Muscle layer of duodenum (tissue), 2 donors: ENCODE results near the gene MED9.

ENCODE experiments used
- H3K27ac ChIP-seq: one replicate; pipeline ENCODE4 v1.7.0; 2013; ENCODE audit warnings: mild to moderate bottlenecking, low read length
- H3K27me3 ChIP-seq: one replicate; pipeline ENCODE4 v1.7.0; 2013; ENCODE audit warnings: low read depth, mild to moderate bottlenecking, control low read depth, low read length
- H3K36me3 ChIP-seq, 2 donors: one replicate each; pipeline ENCODE4 v1.7.0; 2013; ENCODE audit warnings: low read length in 2 of 2, control low read depth in 1 of 2, mild to moderate bottlenecking in 1 of 2; ENCODE audit not compliant: insufficient read depth in 2 of 2, control insufficient read depth in 1 of 2
- H3K4me1 ChIP-seq, 2 donors: one replicate each; pipeline ENCODE4 v1.7.0; 2013; ENCODE audit warnings: low read length in 2 of 2, mild to moderate bottlenecking in 2 of 2, control low read depth in 1 of 2, moderate library complexity in 1 of 2; ENCODE audit not compliant: insufficient read depth in 2 of 2, control insufficient read depth in 1 of 2
- H3K4me3 ChIP-seq, 2 donors: one replicate each; pipeline ENCODE4 v1.7.0; 2013; ENCODE audit warnings: low read length in 2 of 2, low read depth in 1 of 2, mild to moderate bottlenecking in 1 of 2
- H3K9me3 ChIP-seq, 2 donors: one replicate each; pipeline ENCODE4 v1.7.0; 2013; ENCODE audit warnings: low read length in 2 of 2, control low read depth in 1 of 2, mild to moderate bottlenecking in 1 of 2; ENCODE audit not compliant: control insufficient read depth in 1 of 2
- donor health status: healthy.

The MED9 gene

DNA sequence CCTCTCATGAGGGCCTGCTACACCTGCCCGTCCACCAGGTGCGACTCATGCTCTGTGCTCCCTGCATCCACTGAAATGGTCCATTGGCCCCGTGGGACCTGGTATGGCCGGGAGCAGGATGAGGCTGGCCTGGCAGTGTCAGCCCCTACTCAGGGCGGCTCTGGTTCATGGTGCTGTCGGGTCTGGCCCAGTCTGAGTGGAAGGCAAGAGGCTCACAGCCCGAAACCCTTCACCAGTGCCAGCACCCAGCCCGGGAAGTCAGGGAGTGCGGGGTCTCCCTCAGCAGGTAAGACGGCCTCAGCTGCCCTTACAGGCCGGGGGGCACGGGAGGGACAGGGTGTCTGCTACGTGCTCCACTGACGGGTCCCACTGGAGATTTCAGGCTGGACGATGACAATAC is 59.9 kb downstream of the MED9 start:
- Histone ChIP-seq H3K4me1 (peaks cover 0 to 9% of the 10 kb centered on the region in 2 donors), H3K9me3 (no peaks in the 10 kb centered on the region), H3K27ac (no peak overlapping the region)

DNA sequence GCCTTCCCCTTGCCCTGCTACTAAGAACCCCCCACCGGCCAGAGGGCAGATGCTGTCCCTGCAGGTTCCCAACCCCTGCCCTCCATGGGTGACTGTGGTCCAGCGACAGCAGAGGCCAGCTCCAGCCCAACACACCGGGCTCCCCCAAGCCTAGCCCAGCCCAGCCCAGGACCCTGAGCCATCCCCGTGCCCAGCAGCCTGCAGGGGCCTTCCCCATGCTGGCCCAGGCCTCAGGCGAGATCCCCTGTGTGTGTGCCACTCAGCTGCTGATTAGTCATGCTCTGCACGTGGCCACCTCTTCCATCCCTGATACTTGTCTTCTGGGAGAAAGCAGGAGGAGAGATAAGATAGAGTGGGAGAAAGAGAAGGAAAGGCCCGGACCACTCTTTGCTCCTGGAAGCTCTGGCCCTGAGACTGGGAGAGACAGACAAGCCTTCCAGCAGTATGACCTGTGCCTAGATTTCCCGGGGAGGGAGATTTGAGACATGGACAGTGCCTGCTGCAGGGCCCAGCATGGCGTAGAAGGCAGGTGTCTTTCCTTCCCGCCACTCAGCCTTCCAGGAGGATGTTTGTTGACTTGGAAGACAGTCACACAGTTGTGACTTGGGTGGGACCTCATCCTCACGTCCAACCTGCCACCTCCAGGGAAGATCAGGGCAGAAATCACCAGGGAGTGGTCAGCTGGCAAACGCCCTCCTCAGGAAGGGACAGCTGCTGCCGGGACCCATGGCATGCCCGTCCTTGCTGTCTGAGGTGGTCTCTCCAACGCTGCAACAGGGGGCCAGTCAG is 60.7 kb downstream of the MED9 start:
- H3K9me3 ChIP-seq = no peaks in the 10 kb centered on the region
- no peaks in the 10 kb centered on the region for H3K27me3 ChIP-seq
- H3K36me3 ChIP-seq = no peaks in the 10 kb centered on the region
- H3K27ac ChIP-seq = no peak overlapping the region
- peaks cover 0 to 9% of the 10 kb centered on the region in 2 donors for H3K4me1 ChIP-seq
- H3K4me3 ChIP-seq = no peak overlapping the region

More for the DNA sequence above, 59.9 kb downstream of the MED9 start:
- no peak overlapping the region for H3K4me3 ChIP-seq
- no peaks in the 10 kb centered on the region for H3K36me3 ChIP-seq
- no peaks in the 10 kb centered on the region for H3K27me3 ChIP-seq

GRCh38 chr17:17538417-17539391 is 61.9 kb downstream of the MED9 start:
- H3K4me1 ChIP-seq = peaks cover 0 to 9% of the 10 kb centered on the region in 2 donors

DNA sequence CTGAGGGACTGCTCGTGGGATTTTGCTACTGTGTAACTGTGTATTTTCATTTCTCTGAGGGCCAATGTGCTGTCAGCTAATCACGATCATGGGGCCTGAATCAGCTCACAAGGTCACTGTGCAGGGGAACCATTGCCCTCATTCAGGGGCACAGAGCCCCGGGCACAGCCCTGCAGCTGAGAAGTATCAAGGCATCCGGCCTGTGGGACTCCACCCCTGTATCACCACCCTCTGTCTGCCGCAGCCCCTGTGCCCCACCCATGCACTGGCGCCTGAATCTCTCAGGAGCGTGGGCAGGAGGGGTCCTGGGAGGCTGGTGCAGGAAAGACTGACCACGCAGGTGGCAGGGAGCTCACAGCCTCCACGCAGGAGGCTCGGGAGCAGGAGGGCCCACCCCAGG is 62.8 kb downstream of the MED9 start:
- Histone ChIP-seq H3K27ac (no peak overlapping the region), H3K4me3 (no peak overlapping the region), H3K4me1 (peaks cover 0 to 9% of the 10 kb centered on the region in 2 donors)

More at GRCh38 chr17:17538417-17539391, 61.9 kb downstream of the MED9 start:
- H3K36me3 ChIP-seq = no peaks in the 10 kb centered on the region
- no peak overlapping the region for H3K4me3 ChIP-seq
- no peaks in the 10 kb centered on the region for H3K9me3 ChIP-seq
- H3K27ac ChIP-seq = no peak overlapping the region
- H3K27me3 ChIP-seq = no peaks in the 10 kb centered on the region

DNA sequence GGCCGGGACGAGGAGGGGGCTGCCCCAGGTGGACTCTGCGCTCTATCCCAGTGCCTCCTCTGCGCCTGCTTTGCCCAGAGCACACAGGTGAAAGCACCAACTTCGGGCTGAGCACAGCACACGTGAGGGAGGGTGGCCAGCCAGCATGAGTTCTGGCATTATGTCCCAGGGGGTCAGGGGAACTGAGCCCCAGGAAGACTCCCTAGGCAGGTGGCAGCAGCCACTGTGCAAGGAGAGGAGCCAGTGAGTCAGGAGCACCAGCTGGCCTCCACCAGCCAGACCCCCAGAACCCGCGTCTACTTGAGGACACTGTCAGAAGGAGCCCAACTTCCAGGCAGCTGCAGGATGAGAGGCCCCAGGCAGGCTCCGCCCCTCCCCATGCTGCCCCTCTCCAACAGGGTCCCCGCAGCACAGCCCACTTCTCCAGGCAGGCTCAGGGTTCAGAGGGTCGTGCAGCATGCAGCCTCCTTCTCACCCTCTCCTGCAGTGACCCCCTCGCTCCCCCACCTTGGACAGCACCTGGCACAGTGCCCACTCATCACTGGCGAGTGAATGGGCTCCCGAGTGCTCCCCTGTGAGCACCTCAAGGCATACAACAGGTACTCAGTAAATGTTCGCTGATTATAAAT is 63.6 kb downstream of the MED9 start:
- no peak overlapping the region for H3K27ac ChIP-seq
- H3K36me3 ChIP-seq = no peaks in the 10 kb centered on the region
- H3K4me1 ChIP-seq = peaks cover 0 to 9% of the 10 kb centered on the region in 2 donors
- H3K27me3 ChIP-seq = no peaks in the 10 kb centered on the region
- no peak overlapping the region for H3K4me3 ChIP-seq
- no peaks in the 10 kb centered on the region for H3K9me3 ChIP-seq

More for the DNA sequence above, 62.8 kb downstream of the MED9 start:
- Histone ChIP-seq H3K36me3 (no peaks in the 10 kb centered on the region), H3K9me3 (no peaks in the 10 kb centered on the region), H3K27me3 (no peaks in the 10 kb centered on the region)

DNA sequence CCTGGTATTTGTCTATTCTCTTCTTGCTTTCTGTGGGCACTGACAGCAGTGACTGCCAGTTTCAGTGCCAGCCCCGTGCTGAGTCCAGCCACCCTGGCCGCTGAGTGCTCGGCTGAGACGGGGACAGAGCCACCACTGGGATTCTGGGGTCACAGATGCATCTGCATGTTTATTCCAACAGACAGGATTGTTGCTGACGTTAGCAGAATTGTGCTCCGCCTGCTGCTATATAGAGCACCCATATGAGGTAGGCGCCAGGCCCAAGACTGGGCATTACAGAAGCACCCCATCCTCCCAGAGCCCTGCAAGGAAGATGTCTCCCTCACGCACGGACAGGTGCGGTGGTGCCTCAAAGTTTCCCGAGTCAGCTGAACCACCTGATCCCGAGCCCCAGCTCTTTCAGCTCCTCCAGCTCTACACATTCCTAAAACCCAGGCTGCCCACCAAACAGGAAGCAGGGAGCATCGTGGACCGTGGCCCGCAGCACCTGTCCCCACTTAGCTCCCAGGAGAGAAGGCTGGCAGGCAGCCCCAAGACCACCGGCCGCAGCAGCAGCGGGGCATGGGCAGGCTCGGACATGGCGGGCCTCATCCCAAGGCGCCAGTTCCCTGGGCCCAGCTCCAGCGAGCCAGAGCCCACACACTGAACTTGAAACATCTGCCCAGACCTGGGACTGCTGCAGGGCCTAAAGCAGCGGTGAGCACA is 64.3 kb downstream of the MED9 start:
- H3K9me3 ChIP-seq = no peaks in the 10 kb centered on the region
- H3K27me3 ChIP-seq = no peaks in the 10 kb centered on the region
- H3K4me1 ChIP-seq = peaks cover 0 to 5% of the 10 kb centered on the region in 2 donors
- H3K36me3 ChIP-seq = no peaks in the 10 kb centered on the region
- H3K27ac ChIP-seq = no peak overlapping the region
- no peak overlapping the region for H3K4me3 ChIP-seq

DNA sequence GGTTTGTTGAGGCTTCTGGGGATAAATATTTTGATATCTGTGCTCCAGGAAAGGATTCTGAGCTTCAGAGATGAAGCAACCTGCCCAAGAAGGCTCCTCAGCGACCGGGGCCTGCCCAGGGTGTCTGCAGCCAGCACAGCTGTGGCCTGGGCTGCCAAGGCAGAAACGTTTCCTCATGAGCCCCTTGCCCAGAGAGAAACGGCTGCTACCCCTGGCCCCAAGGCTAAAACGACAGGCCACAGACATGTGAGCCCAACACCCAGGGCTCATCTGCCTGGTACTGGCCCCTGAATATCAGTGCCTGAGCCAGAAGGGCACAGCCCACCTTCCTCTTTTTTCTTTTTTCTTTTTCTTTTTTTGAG is 64.8 kb downstream of the MED9 start:
- H3K27ac ChIP-seq = no peak overlapping the region
- H3K27me3 ChIP-seq = no peaks in the 10 kb centered on the region
- H3K9me3 ChIP-seq = no peaks in the 10 kb centered on the region
- no peak overlapping the region for H3K4me3 ChIP-seq
- no peaks in the 10 kb centered on the region for H3K36me3 ChIP-seq
- peaks cover 0 to 6% of the 10 kb centered on the region in 2 donors for H3K4me1 ChIP-seq
